ENCODE results near the gene GPR78. TPM values are rescaled to one million over a fixed set of nuclear protein-coding genes. Genes with fewer than 3 reads are reported as not detected.

The GPR78 gene
- total and polyA plus RNA-seq, 2 of the 8 experiments (the other 6 are each of a cell fraction or from before 2014, with no cell fraction given) = 1.0 to 3.0 TPM

GRCh38 chr4:8595237-8596087 is 15.3 kb downstream of the GPR78 start (continued):
- TF ChIP-seq SP2 (IDR thresholded peaks at IDR 0.05; ENCODE audit: low read length) = no peak

Measured in H1 (cell line).